Ectodermal cell (in vitro differentiated cells): ENCODE results near the gene ADM2. TPM values are rescaled to one million over a fixed set of nuclear protein-coding genes. Genes with fewer than 3 reads are reported as not detected.
"Not testable (repeated sequence)": the region's sequence is repeated elsewhere in the genome, so short reads cannot be mapped to it uniquely, and the experiment has no call there.

ENCODE experiments used
- H3K27ac ChIP-seq: 2 replicates; pipeline ENCODE4 v1.7.0; 2013; ENCODE audit warnings: mild to moderate bottlenecking, low read depth, low read length; ENCODE audit not compliant: insufficient read depth, poor library complexity, severe bottlenecking
- H3K27me3 ChIP-seq: 2 replicates; pipeline ENCODE4 v1.7.0; 2013; ENCODE audit warnings: mild to moderate bottlenecking, low read length; ENCODE audit not compliant: insufficient read depth, control insufficient read depth, poor library complexity, severe bottlenecking
- H3K36me3 ChIP-seq: one replicate; pipeline ENCODE4 v1.7.0; 2013; ENCODE audit warnings: low read length; ENCODE audit not compliant: control insufficient read depth, insufficient read depth
- H3K4me1 ChIP-seq: one replicate; pipeline ENCODE4 v1.7.0; 2013; ENCODE audit warnings: low read length; ENCODE audit not compliant: control insufficient read depth, insufficient read depth
- H3K4me3 ChIP-seq: 2 replicates; pipeline ENCODE4 v1.7.0; 2013; ENCODE audit warnings: low read depth, low read length, control low read depth; ENCODE audit not compliant: insufficient read depth
- H3K9me3 ChIP-seq: 2 replicates; pipeline ENCODE4 v1.7.0; 2013; ENCODE audit warnings: mild to moderate bottlenecking, low read length, moderate library complexity; ENCODE audit not compliant: control insufficient read depth
- WGBS, 2 experiments: methylation state at CpG; one replicate each; pipeline ENCODE4 v1.1.7; 2013; ENCODE audit warnings: missing lambda C conversion rate in 2 of 2; 5-methylcytosine and 5-hydroxymethylcytosine counted together
- polyA plus RNA-seq, 4 experiments: library from polyadenylated mRNA; stranded (reverse); fragments of 50-300 nt; gene quantifications; one replicate each; pipeline ENCODE4 v1.2.3, GENCODE V29; 2013

The ADM2 gene, protein sequence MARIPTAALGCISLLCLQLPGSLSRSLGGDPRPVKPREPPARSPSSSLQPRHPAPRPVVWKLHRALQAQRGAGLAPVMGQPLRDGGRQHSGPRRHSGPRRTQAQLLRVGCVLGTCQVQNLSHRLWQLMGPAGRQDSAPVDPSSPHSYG
- 3.6 TPM for polyA plus RNA-seq (2013, experiment 1 of 4)
- polyA plus RNA-seq (2013, experiment 2 of 4): 3.2 TPM
- polyA plus RNA-seq (2013, experiment 3 of 4): 3.4 TPM
- 2.9 TPM for polyA plus RNA-seq (2013, experiment 4 of 4)

DNA sequence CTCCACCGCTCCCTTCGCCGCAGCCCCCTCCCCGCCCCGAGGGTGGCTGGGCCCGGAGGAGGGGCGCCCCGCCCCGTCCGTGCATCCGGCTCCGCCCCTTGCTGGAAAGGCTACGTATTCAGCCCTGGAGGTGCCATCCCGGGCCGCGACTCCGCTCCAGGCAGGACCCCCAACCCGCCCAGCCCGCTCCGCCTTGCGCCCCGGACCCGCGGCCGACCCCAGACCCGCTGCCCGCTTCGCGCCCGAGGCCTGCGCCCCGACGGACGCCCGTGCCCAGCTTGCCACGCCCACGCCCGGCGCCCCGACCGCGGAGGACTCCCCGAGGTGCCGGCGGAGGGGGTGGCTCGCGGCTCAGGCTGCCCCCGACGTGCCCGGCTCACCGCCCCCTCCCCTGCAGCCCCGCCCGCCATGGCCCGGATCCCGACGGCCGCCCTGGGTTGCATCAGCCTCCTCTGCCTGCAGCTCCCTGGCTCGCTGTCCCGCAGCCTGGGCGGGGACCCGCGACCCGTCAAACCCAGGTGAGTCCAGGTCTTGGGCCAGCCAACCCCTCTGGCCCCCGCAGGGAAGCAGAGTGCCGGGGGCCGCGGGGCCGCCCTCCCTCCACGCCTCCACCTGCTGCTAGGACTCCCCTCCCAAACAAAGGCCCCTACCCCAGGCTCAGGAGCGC, at the start of gene ADM2:
ADM2 (plus strand) TSS at position 104 of the 667 bp plus-strand sequence; CDS start at position 409, 305 bp downstream.
- Histone ChIP-seq H3K36me3 (no peaks in the 10 kb centered on the region), H3K4me1 (no peaks in the 10 kb centered on the region), H3K9me3 (no peaks in the 10 kb centered on the region), H3K4me3 (peak within 1 kb of the TSS; percentile 31), H3K27me3 (peaks cover 36% of the 10 kb centered on the region), H3K27ac (no peak within 1 kb of the TSS)
- 3% methylated on average over 70 of the region's 70 CpGs for WGBS, 2 experiments

DNA sequence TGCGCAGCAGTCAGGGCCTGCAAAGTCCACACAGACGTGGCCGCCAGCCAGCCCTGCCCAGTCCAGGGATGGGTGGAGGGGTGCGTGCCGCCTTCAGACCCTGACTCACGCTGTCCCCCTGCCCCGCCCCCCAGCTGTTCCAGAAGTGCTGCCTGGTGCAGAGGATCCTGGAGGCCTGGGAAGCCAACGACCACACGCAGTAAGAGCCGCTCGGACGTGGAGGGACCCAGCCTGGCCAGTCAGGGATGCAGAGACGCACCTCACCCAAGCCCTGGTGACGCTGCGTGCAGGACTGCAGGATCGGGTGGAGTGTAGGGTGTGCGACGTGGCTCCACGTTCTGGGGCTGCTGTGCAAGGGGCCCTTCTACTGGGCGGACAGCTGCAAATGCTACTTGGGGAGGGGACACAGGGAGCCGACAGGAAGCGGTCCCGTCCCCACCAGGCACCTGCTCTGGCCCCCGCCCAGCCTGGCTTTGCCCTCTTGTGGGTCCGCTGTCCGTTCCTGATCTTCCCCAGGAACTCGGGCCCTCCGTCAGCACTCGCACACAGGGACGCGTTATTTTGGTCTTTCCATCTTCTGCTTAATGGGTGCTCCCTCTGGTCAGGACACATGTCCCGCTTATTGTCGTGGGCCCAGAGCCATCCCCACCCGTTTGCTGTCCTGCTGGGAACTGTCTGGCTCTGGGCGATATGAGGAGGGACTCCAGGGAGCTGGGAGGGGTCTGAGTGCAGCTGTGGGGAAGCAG, 49.0 kb upstream of the ADM2 start:
- Histone ChIP-seq H3K27me3 (no peaks in the 10 kb centered on the region), H3K9me3 (no peaks in the 10 kb centered on the region), H3K4me3 (no peak overlapping the region), H3K27ac (no peak overlapping the region), H3K4me1 (no peaks in the 10 kb centered on the region), H3K36me3 (peaks cover 36% of the 10 kb centered on the region)
- WGBS, 2 experiments: 96% methylated on average over 35 of the region's 35 CpGs

DNA sequence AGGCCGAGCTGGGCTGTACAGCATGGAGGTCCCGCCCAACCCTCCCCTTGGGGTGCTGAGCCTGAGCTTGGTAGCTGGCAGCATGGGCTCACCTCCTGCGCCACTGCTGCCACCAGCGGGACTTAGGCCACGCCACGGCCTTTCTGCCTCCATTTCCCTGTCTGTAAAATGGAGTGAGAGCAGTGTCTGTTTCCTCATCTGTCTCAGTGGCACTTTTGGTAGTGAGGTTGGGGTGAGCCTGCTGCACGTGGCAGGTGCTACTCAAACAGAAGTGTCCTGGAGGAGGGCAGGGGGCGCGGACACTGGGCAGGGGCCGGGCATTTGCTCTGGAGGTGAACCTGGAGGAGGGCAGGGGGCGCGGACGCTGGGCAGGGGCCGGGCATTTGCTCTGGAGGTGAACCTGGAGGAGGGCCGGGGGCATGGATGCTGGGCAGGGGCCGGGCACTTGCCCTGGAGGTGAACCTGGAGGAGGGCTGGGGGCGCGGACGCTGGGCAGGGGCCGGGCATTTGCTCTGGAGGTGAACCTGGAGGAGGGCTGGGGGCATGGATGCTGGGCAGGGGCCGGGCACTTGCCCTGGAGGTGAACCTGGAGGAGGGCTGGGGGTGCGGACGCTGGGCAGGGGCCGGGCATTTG, 48.3 kb upstream of the ADM2 start:
- H3K4me3 ChIP-seq, H3K27ac ChIP-seq, H3K9me3 ChIP-seq, H3K27me3 ChIP-seq, H3K4me1 ChIP-seq: not testable (repeated sequence)
- 96 to 98% methylated on average over 13 to 15 of the region's 24 CpGs for WGBS, 2 experiments
- H3K36me3 ChIP-seq: peaks cover 33% of the 10 kb centered on the region

DNA sequence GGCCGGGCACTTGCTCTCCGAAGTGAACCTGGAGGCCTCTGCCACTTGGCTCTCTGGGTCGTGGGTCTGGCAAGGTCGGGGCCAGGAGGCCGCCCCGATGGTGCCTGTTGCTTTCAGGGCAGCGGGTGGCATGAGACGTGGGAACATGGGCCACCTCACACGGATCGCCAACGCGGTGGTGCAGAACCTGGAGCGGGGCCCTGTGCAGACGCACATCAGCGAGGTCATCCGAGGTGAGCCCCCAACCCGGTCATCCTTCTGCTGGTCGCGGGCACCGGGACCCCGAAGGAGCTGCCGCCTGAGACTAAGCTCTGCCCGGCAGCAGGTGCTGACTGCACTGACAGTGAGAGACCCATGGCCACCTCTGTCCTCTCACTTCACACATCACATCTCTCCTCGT, 46.5 kb upstream of the ADM2 start:
- no peaks in the 10 kb centered on the region for H3K27me3 ChIP-seq

DNA sequence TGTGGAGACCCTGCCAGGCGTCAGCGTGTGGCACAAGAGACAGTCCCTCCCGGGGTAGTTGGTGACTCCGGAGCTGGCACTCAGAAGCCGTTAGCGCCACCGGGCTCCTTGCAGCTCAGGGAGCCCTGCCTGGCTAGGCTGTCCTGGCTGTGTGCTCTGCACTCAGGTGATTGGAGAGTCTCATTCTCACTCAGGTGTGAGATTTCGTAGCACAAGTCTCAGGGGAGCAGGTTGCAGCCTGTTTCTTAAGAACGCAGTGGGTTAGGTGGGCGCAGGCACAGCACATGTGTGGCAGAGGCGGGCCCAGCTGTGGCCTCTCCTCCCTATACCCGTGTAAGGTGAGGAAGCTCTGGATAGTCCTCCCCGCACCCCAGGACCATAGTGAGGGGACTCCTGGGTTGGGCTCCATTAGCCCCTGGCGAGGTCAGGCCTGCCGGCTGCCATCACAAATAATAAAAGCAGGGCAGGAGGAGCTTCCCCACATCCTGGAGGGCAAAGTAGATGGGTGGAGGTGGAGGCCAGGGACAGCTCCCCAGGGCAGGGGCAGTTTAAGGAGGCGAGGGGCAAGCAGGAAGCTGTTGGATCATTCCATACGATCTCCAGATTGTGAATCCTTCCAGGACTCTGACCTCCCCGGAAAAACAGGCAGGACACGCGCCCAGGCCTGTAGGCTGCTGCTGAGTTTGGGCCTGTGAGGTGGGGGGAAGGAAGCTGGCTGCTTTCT, 45.9 kb upstream of the ADM2 start:
- H3K36me3 ChIP-seq: peaks cover 28% of the 10 kb centered on the region
- no peaks in the 10 kb centered on the region for H3K27me3 ChIP-seq
- WGBS, 2 experiments: 96% methylated on average over 20 of the region's 20 CpGs
- H3K27ac ChIP-seq: no peak overlapping the region
- no peaks in the 10 kb centered on the region for H3K9me3 ChIP-seq
- no peak overlapping the region for H3K4me3 ChIP-seq
- no peaks in the 10 kb centered on the region for H3K4me1 ChIP-seq

More for the DNA sequence above, 46.5 kb upstream of the ADM2 start:
- no peaks in the 10 kb centered on the region for H3K4me1 ChIP-seq
- peaks cover 33% of the 10 kb centered on the region for H3K36me3 ChIP-seq
- 94 to 96% methylated on average over 24 of the region's 24 CpGs for WGBS, 2 experiments
- no peak overlapping the region for H3K4me3 ChIP-seq
- H3K9me3 ChIP-seq: no peaks in the 10 kb centered on the region
- no peak overlapping the region for H3K27ac ChIP-seq

DNA sequence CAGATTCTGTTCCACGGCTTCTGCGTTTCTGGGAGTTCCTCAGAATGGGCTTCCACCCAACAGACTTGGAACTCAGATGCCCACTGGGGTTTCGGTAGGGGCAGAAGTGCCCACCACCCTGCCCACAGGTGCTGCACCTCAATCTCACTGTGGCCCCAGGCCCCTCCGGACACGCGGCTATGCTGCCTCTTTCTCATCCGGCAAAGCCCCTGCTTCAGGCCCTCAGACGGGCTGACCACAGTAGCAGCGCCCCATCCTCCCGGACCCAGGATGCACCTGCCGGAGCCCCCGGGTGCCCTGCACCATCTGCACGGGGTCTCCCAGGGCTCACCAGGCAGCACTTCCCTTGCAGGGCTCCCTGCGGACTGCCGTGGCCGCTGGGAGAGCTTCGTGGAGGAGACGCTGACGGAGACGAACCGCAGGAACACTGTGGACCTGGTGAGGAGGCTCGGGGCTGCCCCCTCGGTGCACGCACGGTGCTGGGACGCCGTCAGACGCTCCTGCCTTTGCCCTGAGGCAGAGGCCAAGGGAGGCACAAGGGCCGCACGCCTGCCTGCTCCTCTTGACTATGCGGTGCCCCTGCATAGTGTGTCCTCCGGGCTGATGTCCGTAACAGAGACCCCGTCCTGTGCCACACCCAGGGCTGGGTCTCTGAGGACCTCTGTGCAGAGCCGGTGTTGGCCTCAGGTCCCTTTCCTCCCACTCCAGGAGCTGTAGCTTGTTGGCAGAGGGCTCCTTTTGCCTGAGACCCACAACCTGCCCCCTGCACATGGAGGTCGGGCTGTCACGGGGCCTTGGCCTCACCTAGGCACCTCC, 45.1 kb upstream of the ADM2 start:
- Histone ChIP-seq H3K9me3 (no peaks in the 10 kb centered on the region), H3K4me3 (no peak overlapping the region), H3K27ac (no peak overlapping the region), H3K27me3 (no peaks in the 10 kb centered on the region), H3K4me1 (no peaks in the 10 kb centered on the region), H3K36me3 (peaks cover 28% of the 10 kb centered on the region)
- WGBS, 2 experiments: 94 to 97% methylated on average over 37 of the region's 37 CpGs

DNA sequence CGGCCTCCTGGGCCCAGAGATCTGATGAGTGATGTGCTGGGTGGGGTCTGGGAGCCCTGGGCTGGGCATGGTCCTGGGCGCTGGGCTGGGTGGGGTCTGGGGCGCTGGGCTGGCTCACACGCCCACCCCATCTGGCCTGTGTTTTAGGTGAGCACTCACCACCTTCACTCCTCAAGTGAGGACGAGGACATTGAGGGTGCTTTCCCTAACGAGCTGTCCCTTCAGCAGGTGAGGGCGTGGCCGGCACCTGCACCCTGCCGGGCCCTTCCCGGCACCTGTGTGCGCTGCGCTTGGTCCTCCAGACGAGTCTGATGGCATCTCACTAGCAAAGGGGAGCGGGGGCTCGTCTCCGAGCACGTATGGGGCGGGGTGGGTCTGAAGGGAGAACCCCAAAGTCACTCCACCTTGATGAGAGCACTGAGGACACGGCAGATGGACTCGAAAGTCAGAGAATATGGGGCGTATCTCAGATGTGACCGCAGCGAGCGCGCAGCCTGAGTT, 44.5 kb upstream of the ADM2 start:
- WGBS, 2 experiments: 96% methylated on average over 25 of the region's 25 CpGs
- H3K9me3 ChIP-seq: no peaks in the 10 kb centered on the region
- H3K27me3 ChIP-seq: no peaks in the 10 kb centered on the region
- no peak overlapping the region for H3K27ac ChIP-seq
- peaks cover 27% of the 10 kb centered on the region for H3K36me3 ChIP-seq
- no peaks in the 10 kb centered on the region for H3K4me1 ChIP-seq
- H3K4me3 ChIP-seq: no peak overlapping the region

DNA sequence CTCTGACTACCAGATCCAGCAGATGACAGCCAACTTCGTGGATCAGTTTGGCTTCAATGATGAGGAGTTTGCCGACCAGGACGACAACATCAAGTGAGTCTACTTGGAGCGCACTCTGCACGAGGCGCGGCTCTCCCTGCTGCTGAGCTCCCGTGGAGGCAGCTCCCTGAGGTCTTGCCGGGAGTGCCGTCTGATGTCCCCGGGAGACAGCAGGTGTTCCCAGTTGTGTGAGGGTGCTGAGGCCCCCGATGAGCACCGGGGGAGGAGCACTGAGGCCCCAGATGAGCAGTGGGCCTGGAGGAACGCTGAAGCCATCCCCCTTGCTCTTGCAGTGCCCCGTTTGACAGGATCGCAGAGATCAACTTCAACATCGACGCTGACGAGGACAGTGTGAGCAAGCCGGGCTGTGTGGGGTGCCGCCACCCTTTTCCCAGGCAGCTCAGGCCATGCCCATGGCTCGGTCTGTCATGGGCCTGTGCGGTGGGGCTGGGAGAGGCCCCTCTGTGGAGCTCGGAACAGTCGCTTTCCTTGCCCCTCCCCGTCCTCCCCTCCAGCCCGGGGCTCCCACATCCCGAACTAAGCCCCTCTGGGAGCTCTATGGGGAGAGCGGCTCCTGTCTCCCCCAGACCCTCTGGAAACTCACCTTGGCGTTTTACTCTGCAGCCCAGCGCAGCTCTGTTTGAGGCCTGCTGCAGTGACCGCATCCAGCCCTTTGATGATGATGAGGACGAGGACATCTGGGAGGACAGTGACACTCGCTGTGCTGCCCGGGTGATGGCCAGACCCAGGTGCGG, 43.6 kb upstream of the ADM2 start:
- Histone ChIP-seq H3K4me1 (no peaks in the 10 kb centered on the region), H3K9me3 (no peaks in the 10 kb centered on the region), H3K27ac (no peak overlapping the region), H3K27me3 (no peaks in the 10 kb centered on the region), H3K4me3 (no peak overlapping the region), H3K36me3 (peaks cover 26% of the 10 kb centered on the region)
- 92% methylated on average over 36 of the region's 36 CpGs for WGBS, 2 experiments
